Sigmoid colon (tissue), 4 donors: ENCODE results near the gene DGKH.

Experiments used
- CTCF ChIP-seq, 4 experiments: fragments of 450-650 bp in 3 of 4; fragments of 200-600 bp in 1 of 4; IDR thresholded peaks; one replicate each; pipeline ENCODE4 v1.5.1; 2016 to 2019; ENCODE audit warnings: antibody characterized with exemption in 4 of 4, mild to moderate bottlenecking in 3 of 4, moderate library complexity in 2 of 4
- EP300 ChIP-seq, 4 donors: sonication (generic); formaldehyde crosslinking; IDR thresholded peaks; one replicate each; pipeline ENCODE4 v1.6.1; 2017; ENCODE audit warnings: antibody characterized with exemption in 4 of 4
- POLR2A ChIP-seq, 2 donors: fragments of 450-650 bp; IDR thresholded peaks; one replicate each; pipeline ENCODE4 v1.6.1; 2016; ENCODE audit warnings: antibody characterized with exemption in 2 of 2, mild to moderate bottlenecking in 2 of 2, moderate library complexity in 2 of 2
- POLR2AphosphoS5 ChIP-seq, 4 donors: sonication (generic); formaldehyde crosslinking; IDR thresholded peaks; one replicate each; pipeline ENCODE4 v1.6.1; 2017; ENCODE audit warnings: antibody characterized with exemption in 4 of 4

- no peak for TF ChIP-seq POLR2A (IDR thresholded peaks at IDR 0.05)
- no peak for TF ChIP-seq CTCF (IDR thresholded peaks at IDR 0.05)
- no peak for TF ChIP-seq EP300 (IDR thresholded peaks at IDR 0.05)
- TF ChIP-seq POLR2AphosphoS5 (IDR thresholded peaks at IDR 0.05), result no peak
Observed at GRCh38 chr13:42119875-42120274, 71.4 kb downstream of the DGKH start.
